Left ventricle myocardium inferior (tissue), 1 donor: ENCODE results near the gene ACTL8. TPM values are rescaled to one million over a fixed set of nuclear protein-coding genes. Genes with fewer than 3 reads are reported as not detected.

Experiments
- DNase-seq: peaks from one replicate; pipeline ENCODE4 v3.0.0-alpha.2; 2020
- H3K27ac ChIP-seq: fragments of 200-600 bp; replicated peaks from 2 replicates; pipeline ENCODE4 v1.8.0; 2021
- H3K27me3 ChIP-seq: fragments of 200-600 bp; 2 replicates; pipeline ENCODE4 v1.8.0; 2021; ENCODE audit warnings: low read depth
- H3K36me3 ChIP-seq: fragments of 200-600 bp; 2 replicates; pipeline ENCODE4 v1.8.0; 2021
- H3K4me1 ChIP-seq: fragments of 200-600 bp; 2 replicates; pipeline ENCODE4 v1.8.0; 2021
- H3K4me3 ChIP-seq: fragments of 200-600 bp; 2 replicates; pipeline ENCODE4 v1.8.0; 2021; ENCODE audit warnings: mild to moderate bottlenecking, moderate library complexity
- H3K9me3 ChIP-seq: fragments of 200-600 bp; replicated peaks from 2 replicates; pipeline ENCODE4 v1.8.0; 2021
- intact Hi-C: fragments of 100-400 bp; cut with micrococcal nuclease; formaldehyde crosslinking; loops from one replicate; pipeline ENCODE4 v1.11.0; 2022
- total RNA-seq: library from RNA; stranded (reverse); fragmentation: NEBNext Ultra II Directional; extraction: Animal tissue kit (Norgen Biotek cat#: 25700); gene quantifications from one replicate; pipeline ENCODE4 v1.2.1, GENCODE V29; 2021
- TF ChIP-seq, protein P1 (sequence below): fragments of 200-600 bp; IDR thresholded peaks from 2 replicates; pipeline ENCODE4 v1.8.0; 2021; ENCODE audit warnings: antibody characterized with exemption, mild to moderate bottlenecking, borderline replicate concordance
- donor health status: DM: no; HTN: yes; CAD: no; lungs with severe emphysema.

The ACTL8 gene
- total RNA-seq, 1 donor from 2014 or later = not detected

DNA sequence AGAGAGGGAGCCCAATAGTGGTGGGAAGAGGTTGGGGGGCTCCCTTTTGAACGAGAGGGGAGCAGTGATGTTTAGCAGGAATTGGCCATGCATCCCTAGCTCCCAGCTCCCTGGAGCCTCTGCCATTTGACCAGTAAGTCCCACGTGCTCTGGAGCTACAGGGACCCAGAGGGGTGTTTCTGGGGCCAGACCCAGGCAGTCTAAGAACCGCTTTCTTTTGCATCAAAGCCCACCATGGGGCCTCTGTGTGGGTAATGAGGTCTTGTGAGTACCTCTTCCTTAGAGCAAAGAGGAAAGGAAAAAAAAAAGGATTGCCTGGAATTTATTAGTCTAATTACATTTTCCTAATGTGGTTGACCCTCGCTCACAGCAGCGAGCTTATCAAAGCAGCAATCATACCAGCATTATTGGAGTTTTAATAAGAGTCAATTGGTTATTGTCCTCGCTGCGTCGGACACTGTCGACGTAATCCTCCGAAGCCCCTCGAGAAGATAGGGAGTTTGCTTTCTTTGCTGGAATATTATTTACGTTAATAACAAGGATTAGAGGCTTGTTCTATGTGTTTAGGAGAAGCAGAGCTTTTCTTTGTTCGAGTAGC, 17.6 kb downstream of the ACTL8 start:
- Histone ChIP-seq H3K4me3 (no peak overlapping the region), H3K27ac (no peak overlapping the region), H3K36me3 (no peaks in the 10 kb centered on the region), H3K27me3 (peaks cover 56% of the 10 kb centered on the region), H3K4me1 (no peaks in the 10 kb centered on the region), H3K9me3 (no peaks in the 10 kb centered on the region)
- TF ChIP-seq, protein P1, sequence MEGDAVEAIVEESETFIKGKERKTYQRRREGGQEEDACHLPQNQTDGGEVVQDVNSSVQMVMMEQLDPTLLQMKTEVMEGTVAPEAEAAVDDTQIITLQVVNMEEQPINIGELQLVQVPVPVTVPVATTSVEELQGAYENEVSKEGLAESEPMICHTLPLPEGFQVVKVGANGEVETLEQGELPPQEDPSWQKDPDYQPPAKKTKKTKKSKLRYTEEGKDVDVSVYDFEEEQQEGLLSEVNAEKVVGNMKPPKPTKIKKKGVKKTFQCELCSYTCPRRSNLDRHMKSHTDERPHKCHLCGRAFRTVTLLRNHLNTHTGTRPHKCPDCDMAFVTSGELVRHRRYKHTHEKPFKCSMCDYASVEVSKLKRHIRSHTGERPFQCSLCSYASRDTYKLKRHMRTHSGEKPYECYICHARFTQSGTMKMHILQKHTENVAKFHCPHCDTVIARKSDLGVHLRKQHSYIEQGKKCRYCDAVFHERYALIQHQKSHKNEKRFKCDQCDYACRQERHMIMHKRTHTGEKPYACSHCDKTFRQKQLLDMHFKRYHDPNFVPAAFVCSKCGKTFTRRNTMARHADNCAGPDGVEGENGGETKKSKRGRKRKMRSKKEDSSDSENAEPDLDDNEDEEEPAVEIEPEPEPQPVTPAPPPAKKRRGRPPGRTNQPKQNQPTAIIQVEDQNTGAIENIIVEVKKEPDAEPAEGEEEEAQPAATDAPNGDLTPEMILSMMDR = no peak
- intact Hi-C loops = no loop called here
- DNase-seq = no peak

DNA sequence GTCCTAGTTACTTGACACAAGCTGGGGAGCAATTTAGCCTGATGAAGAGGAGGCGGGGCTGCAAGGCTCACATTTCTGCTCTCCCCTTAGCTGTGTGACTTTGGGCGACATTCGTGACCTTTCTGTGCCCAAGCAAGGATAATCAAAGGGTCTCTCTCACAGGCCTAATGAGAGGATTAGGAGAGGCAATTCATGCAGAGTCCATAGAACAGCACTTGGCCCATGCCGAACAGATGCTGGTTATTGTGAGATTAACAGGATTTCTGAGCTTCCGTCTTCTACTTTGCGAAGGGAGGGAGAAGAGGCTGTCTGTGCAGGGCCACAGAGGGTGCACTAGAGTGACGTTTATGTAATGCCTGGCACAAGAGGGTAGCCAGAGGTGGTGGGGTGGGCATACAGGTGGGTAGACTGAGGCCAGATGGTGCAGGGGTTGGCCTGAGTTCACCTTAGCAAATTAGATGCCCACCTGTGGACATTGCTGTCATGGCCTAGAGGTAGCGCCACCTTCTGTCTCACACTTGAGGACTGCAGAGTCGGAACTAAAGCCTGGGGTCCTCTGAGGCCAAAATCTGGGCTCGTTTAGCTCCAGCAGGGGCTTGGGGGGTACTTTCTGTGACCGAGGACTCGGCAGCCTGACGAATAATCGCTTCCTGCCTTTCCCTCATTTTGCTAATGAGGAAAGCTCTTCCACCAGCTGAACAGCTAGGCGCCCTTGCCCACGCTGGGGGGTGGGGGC, 18.6 kb downstream of the ACTL8 start:
- no peaks in the 10 kb centered on the region for H3K9me3 ChIP-seq
- H3K4me1 ChIP-seq = no peaks in the 10 kb centered on the region
- no peaks in the 10 kb centered on the region for H3K36me3 ChIP-seq
- H3K27ac ChIP-seq = no peak overlapping the region
- no peak for DNase-seq
- H3K27me3 ChIP-seq = peaks cover 62% of the 10 kb centered on the region
- intact Hi-C loops = no loop called here
- no peak overlapping the region for H3K4me3 ChIP-seq
- TF ChIP-seq, protein P1 = no peak

DNA sequence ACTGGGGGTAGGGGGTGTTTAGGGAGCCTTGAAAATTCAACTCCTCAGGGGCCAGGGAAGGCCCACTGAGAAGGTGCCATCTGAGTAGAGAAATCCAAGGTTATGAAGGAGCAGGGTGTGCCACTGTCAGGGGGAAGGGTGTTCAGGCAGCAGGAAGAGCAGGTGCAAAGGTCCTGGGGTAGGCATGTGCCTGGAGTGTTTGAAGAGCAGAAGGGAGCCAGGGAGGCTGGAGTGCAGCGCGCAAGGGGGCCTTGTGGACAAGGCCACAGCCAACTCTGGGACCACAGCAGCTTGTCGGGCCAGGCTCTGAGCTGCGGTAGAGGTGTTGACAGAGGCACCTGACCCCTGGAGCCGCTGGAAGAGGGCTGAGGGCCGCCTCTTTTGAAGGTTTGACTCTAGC, 19.3 kb downstream of the ACTL8 start:
- H3K4me3 ChIP-seq = no peak overlapping the region
- TF ChIP-seq, protein P1 = no peak
- H3K36me3 ChIP-seq = no peaks in the 10 kb centered on the region
- no peaks in the 10 kb centered on the region for H3K9me3 ChIP-seq
- intact Hi-C loops = no loop called here
- no peak overlapping the region for H3K27ac ChIP-seq
- no peak for DNase-seq
- peaks cover 69% of the 10 kb centered on the region for H3K27me3 ChIP-seq
- no peaks in the 10 kb centered on the region for H3K4me1 ChIP-seq

DNA sequence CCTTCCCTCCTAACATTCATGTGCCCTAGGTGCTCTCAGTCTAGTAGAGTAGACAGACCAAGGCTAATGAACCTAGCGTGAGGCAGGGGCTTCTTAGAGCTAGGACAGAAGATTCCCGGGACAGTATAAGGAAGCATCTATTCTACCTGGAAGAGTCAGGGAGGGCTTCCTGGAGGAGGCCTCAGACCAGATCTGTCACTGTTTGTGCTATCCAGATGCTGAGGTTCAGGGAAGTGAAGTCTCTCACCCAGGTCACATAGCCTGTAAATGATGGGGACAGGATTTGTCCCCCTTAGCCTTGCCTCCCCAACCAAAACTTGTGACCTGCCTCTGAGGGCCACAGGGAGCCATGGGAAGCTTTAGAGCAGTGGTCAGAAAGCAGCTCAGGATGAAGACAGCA, 20.7 kb downstream of the ACTL8 start:
- Histone ChIP-seq H3K27me3 (peaks cover 80% of the 10 kb centered on the region), H3K9me3 (no peaks in the 10 kb centered on the region), H3K4me1 (no peaks in the 10 kb centered on the region), H3K36me3 (no peaks in the 10 kb centered on the region), H3K27ac (no peak overlapping the region), H3K4me3 (no peak overlapping the region)
- DNase-seq = no peak
- intact Hi-C loops = no loop called here
- TF ChIP-seq, protein P1 = no peak

DNA sequence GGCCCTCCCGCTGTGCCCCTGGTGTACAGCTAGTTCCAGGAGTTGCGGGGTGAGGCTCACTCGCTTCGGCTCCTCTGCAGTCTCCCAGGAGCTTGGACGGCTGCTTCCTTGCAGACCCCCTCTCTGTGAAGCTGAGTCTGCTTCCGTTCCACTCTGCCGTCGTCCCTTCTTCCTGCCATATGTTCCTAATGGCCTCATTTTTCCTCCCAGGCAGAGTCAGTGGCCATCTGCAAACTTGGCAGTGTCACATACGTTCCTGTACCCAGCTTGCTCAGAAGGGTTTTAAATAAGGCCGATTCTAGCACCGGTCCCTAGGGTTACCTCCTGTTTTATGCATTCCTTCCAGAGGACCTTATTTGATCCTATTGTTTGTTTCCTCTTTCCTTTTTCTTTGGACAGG, 21.3 kb downstream of the ACTL8 start:
- TF ChIP-seq, protein P1 = no peak

More for the DNA sequence above, 21.3 kb downstream of the ACTL8 start:
- H3K36me3 ChIP-seq = no peaks in the 10 kb centered on the region
- H3K4me1 ChIP-seq = no peaks in the 10 kb centered on the region
- H3K9me3 ChIP-seq = no peaks in the 10 kb centered on the region
- peaks cover 87% of the 10 kb centered on the region for H3K27me3 ChIP-seq
- no peak overlapping the region for H3K27ac ChIP-seq
- no peak for DNase-seq
- intact Hi-C loops = no loop called here
- H3K4me3 ChIP-seq = no peak overlapping the region
